HEK293 (cell line): ENCODE measurements around the gene CCL8.

Experiments used
- CTCF ChIA-PET: fragments of 350-600 bp; formaldehyde crosslinking; extraction: SDS; loops from one replicate; lab custom pipeline; 2021; ENCODE audit warnings: antibody characterized with exemption; lab: Yijun Ruan, JAX
- POLR2A ChIA-PET: fragments of 300-600 bp; formaldehyde crosslinking; extraction: SDS; loops from one replicate; lab custom pipeline; 2020; ENCODE audit warnings: antibody characterized with exemption, inconsistent platforms; lab: Yijun Ruan, JAX
- H3K27ac ChIP-seq: fragments of 200-500 bp; sonication (Bioruptor generic); 2 replicates; pipeline ENCODE4 v1.5.1; 2014; ENCODE audit warnings: low read depth, low read length, control low read depth, inconsistent platforms; ENCODE audit errors: extremely low read depth
- H3K36me3 ChIP-seq, 2 experiments: fragments of 200-500 bp in 1 of 2; sonication (Bioruptor generic) in 1 of 2; 1 replicate in 1 of 2; 2 replicates in 1 of 2; pipeline ENCODE4 v1.5.1; 2014 to 2017; ENCODE audit warnings: inconsistent platforms in 2 of 2, low read length in 2 of 2; ENCODE audit not compliant: control insufficient read depth in 2 of 2, insufficient read depth in 1 of 2
- H3K4me1 ChIP-seq: fragments of 200-500 bp; sonication (Bioruptor generic); 2 replicates; pipeline ENCODE4 v1.5.1; 2014; ENCODE audit warnings: mild to moderate bottlenecking, low read length, inconsistent platforms; ENCODE audit not compliant: control insufficient read depth, insufficient read depth
- H3K4me3 ChIP-seq: 2 replicates; pipeline ENCODE4 v1.5.1; 2011; ENCODE audit warnings: low read depth, mild to moderate bottlenecking, control low read depth, low read length, moderate library complexity
- H3K9me3 ChIP-seq: fragments of 200-500 bp; sonication (Bioruptor generic); 2 replicates; pipeline ENCODE4 v1.5.1; 2014; ENCODE audit warnings: low read depth, low read length, inconsistent platforms; ENCODE audit not compliant: control insufficient read depth, insufficient read depth
- HOXD13 ChIP-seq: sonication (generic); formaldehyde crosslinking; IDR thresholded peaks from 2 replicates; pipeline ENCODE4 v1.8.0; 2022; ENCODE audit warnings: missing genetic modification reagents, borderline replicate concordance
- INSM2 ChIP-seq: fragments of 450-650 bp; formaldehyde crosslinking; IDR thresholded peaks from 2 replicates; pipeline ENCODE4 v1.5.1; 2016; ENCODE audit warnings: missing biosample characterization, missing genetic modification characterization
- KLF7 ChIP-seq: fragments of 450-650 bp; formaldehyde crosslinking; IDR thresholded peaks from 2 replicates; pipeline ENCODE4 v1.5.1; 2016; ENCODE audit warnings: missing biosample characterization, missing genetic modification characterization, borderline replicate concordance
- PRDM10 ChIP-seq: fragments of 450-650 bp; formaldehyde crosslinking; IDR thresholded peaks from 2 replicates; pipeline ENCODE4 v1.5.1; 2016; ENCODE audit warnings: missing biosample characterization, missing genetic modification characterization
- PRDM4 ChIP-seq: fragments of 450-650 bp; formaldehyde crosslinking; IDR thresholded peaks from 2 replicates; pipeline ENCODE4 v1.5.1; 2017; ENCODE audit warnings: missing biosample characterization, missing genetic modification characterization
- ZBTB21 ChIP-seq: fragments of 450-650 bp; formaldehyde crosslinking; IDR thresholded peaks from 2 replicates; pipeline ENCODE4 v1.5.1; 2017; ENCODE audit warnings: missing biosample characterization, missing genetic modification characterization
- ZFHX2 ChIP-seq: fragments of 450-650 bp; formaldehyde crosslinking; conservative IDR thresholded peaks from 2 replicates; pipeline ENCODE4 v1.5.1; 2016; ENCODE audit warnings: missing biosample characterization, missing genetic modification characterization
- ZFP37 ChIP-seq: fragments of 450-650 bp; formaldehyde crosslinking; IDR thresholded peaks from 2 replicates; pipeline ENCODE4 v1.5.1; 2016; ENCODE audit warnings: missing biosample characterization, missing genetic modification characterization
- ZNF148 ChIP-seq: fragments of 450-650 bp; formaldehyde crosslinking; IDR thresholded peaks from 2 replicates; pipeline ENCODE4 v1.5.0; 2017; ENCODE audit warnings: missing biosample characterization, missing genetic modification characterization, borderline replicate concordance
- ZNF19 ChIP-seq: fragments of 450-650 bp; formaldehyde crosslinking; IDR thresholded peaks from 2 replicates; pipeline ENCODE4; 2016; ENCODE audit warnings: missing biosample characterization, missing genetic modification characterization, low read depth
- ZNF394 ChIP-seq: fragments of 450-650 bp; formaldehyde crosslinking; IDR thresholded peaks from 2 replicates; pipeline ENCODE4 v1.5.1; 2016; ENCODE audit warnings: missing biosample characterization, missing genetic modification characterization, mild to moderate bottlenecking, moderate library complexity, borderline replicate concordance
- ZNF404 ChIP-seq: fragments of 450-650 bp; formaldehyde crosslinking; IDR thresholded peaks from 2 replicates; pipeline ENCODE4 v1.5.1; 2017; ENCODE audit warnings: missing biosample characterization, missing genetic modification characterization
- ZNF426 ChIP-seq: fragments of 450-650 bp; formaldehyde crosslinking; IDR thresholded peaks from 2 replicates; pipeline ENCODE4 v1.5.1; 2017; ENCODE audit warnings: missing biosample characterization, missing genetic modification characterization, mild to moderate bottlenecking, inconsistent platforms, moderate library complexity
- ZNF449 ChIP-seq: fragments of 450-650 bp; formaldehyde crosslinking; IDR thresholded peaks from 2 replicates; pipeline ENCODE4 v1.5.1; 2017; ENCODE audit warnings: missing biosample characterization, mild to moderate bottlenecking, missing genetic modification characterization, moderate library complexity
- ZNF585B ChIP-seq: fragments of 450-650 bp; formaldehyde crosslinking; IDR thresholded peaks from 2 replicates; pipeline ENCODE4 v1.5.1; 2016; ENCODE audit warnings: missing biosample characterization, missing genetic modification characterization
- ZNF621 ChIP-seq: fragments of 450-650 bp; formaldehyde crosslinking; IDR thresholded peaks from 2 replicates; pipeline ENCODE4 v1.5.1; 2017; ENCODE audit warnings: missing biosample characterization, missing genetic modification characterization
- ZNF623 ChIP-seq: fragments of 450-650 bp; formaldehyde crosslinking; IDR thresholded peaks from 2 replicates; pipeline ENCODE4 v1.5.1; 2016; ENCODE audit warnings: missing biosample characterization, missing genetic modification characterization
- ZNF785 ChIP-seq: fragments of 450-650 bp; formaldehyde crosslinking; IDR thresholded peaks from 2 replicates; pipeline ENCODE4 v1.5.1; 2016; ENCODE audit warnings: missing biosample characterization, missing genetic modification characterization
- ZSCAN30 ChIP-seq: fragments of 450-650 bp; IDR thresholded peaks from 2 replicates; pipeline ENCODE4 v1.5.1; 2018; ENCODE audit warnings: missing biosample characterization, mild to moderate bottlenecking, missing genetic modification characterization, moderate library complexity
- ZSCAN4 ChIP-seq: fragments of 450-650 bp; formaldehyde crosslinking; IDR thresholded peaks from 2 replicates; pipeline ENCODE4 v1.5.1; 2017; ENCODE audit warnings: missing biosample characterization, missing genetic modification characterization

The CCL8 gene

GRCh38 chr17:34360601-34361270 lies 41.5 kb downstream of the CCL8 start:
- H3K9me3 ChIP-seq, result no peaks in the 10 kb centered on the region
- H3K36me3 ChIP-seq, result no peaks in the 10 kb centered on the region
- no peak overlapping the region for H3K27ac ChIP-seq
- no peak overlapping the region for H3K4me3 ChIP-seq
- no peaks in the 10 kb centered on the region for H3K4me1 ChIP-seq
- ChIA-PET POLR2A (interaction anchor here (0.6 to 1.5 kb wide), 2 partner anchors 158 to 160 kb away, joined by 3 to 5 read pairs; no protein-coding TSS in a partner anchor), CTCF (interaction anchor here (0.6 to 13.9 kb wide), 85 partner anchors 8 to 1686 kb away, joined by 3 to 578 read pairs (median 8); partner anchors contain the start of genes CCL11, CCL2, CCL7 and CCL8)
- TF ChIP-seq PRDM10 (tag by site-specific recombination) (no peak), ZSCAN30 (tag by site-specific recombination) (no peak), ZFP37 (tag by site-specific recombination) (no peak), ZFHX2 (tag by site-specific recombination) (no peak), ZNF621 (no peak), INSM2 (tag by site-specific recombination) (no peak), ZSCAN4 (tag by site-specific recombination) (no peak), KLF7 (tag by site-specific recombination) (no peak), ZNF404 (tag by site-specific recombination) (no peak), HOXD13 (CRISPR knock-in tag) (no peak), ZNF394 (no peak), ZNF426 (tag by site-specific recombination) (no peak), ZNF148 (tag by site-specific recombination) (no peak), PRDM4 (tag by site-specific recombination) (no peak), ZNF623 (tag by site-specific recombination) (no peak), ZNF585B (tag by site-specific recombination) (no peak), ZNF19 (tag by site-specific recombination) (no peak), ZNF449 (tag by site-specific recombination) (no peak), ZBTB21 (tag by site-specific recombination) (no peak), ZNF785 (tag by site-specific recombination) (no peak)
